HUDEP-2 (cell line): ENCODE data around the gene CRBN.

ENCODE experiments used
- DNase-seq, 76 experiments: peaks; one replicate each; lab custom pipeline; 2025; ENCODE audit not compliant: unreplicated experiment in 76 of 76; lab: John Stamatoyannopoulos, UW

Gene CRBN

GRCh38 chr3:3177861-3178497 lies 1.5 kb downstream of the CRBN start:
- peak in 12 of 76 experiments; percentile 1 to 30 (median 8) for DNase-seq

- no peak for DNase-seq
Measured at GRCh38 chr3:3172627-3173026, 6.9 kb downstream of the CRBN start.

GRCh38 chr3:3170998-3171397 lies 8.5 kb downstream of the CRBN start:
- DNase-seq: peak in 8 of 76 experiments; percentile 1 to 29 (median 18)

DNA sequence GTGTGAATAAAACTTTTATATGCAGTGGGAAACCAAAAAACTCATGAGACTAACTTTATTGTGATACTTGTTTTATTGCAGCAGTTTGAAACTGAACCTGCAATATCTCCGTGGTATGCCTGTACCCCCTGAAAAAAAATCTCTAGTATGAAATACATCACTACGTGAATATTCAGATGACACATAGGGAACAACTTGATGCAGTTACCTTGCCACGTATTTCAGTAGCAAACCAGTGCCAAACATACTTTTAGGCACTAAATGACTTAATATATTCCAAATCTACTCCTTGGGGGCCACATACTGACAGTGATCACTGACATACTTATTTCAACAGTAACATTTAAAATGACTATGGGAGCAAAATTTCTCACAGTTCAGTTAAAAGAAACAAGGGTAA lies 13.8 kb downstream of the CRBN start:
- DNase-seq: no peak

- DNase-seq: no peak
Measured at GRCh38 chr3:3165241-3165640, 14.2 kb downstream of the CRBN start.

DNA sequence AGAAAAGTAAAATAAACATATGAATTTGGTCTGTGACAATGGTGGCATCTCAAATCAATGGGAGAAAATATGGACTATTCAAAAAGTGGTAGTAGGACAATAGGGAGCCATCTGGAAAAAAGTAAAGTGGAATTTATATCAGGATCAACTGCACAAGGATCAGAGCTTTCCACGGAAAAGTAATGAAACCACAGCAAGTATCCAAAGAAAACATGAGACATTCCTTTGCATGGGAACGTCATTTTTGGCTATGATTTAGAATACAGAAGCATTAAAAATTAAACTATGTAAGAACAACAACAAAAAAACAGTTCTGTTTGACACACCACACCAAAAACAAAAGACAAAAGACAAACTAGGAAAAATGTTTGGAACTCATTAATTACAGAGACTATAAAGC lies 18.7 kb downstream of the CRBN start:
- no peak for DNase-seq

- DNase-seq: no peak
Measured at GRCh38 chr3:3157484-3157883, 22.0 kb downstream of the CRBN start.

DNA sequence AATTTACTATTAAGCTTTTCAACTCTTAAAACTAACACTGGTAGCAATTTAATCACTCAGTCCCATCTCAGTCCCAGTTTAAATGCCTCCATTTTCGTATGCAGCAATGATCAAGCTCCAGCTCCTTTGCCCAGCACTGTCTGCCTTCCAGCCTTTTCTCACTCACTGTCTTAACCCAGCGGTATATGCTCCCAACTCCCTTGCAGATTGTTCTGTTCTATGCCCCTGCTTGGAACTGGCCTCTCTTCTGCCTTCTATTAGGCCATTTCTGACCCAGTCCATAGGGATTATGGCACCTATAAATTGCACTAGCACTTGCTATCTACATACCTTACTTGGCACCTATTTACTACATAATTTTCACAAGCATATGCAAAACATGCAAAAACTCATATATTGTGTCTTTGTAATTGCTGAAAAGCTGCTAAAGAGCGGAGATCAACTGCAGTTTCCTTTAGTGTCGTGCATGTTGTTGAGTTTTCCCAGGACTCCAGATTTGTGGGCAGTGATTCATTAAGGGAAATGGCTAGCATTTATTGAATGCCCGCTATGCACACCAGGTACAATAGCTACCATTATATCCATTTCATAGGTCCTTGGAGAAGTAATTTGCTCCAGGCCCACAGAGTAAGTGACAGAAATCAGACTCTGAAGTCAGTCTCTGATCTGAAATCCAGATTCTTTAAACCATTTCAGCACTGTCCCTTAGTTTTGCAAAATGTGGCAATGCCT lies 24.4 kb downstream of the CRBN start:
- DNase-seq: no peak

DNA sequence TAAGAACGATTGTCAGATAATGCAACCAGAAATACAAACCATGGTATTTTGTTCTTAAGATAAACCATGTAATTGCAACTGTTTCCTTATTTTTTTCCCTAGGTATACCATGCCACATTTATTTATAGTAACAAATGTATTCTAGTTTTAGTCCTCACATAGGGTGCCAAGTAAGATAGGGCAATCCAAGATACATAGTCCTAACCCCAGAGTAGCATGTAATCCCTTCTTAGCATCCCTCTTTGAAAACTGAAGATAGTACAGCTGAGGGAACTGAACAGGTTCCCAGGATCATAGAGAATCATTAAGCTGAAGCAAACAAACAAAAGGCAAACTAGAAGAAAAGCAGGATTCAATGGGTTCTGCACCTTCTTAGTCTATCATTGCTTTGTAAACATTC lies 28.0 kb downstream of the CRBN start:
- DNase-seq: no peak

- DNase-seq: no peak
Measured at GRCh38 chr3:3149560-3149959, 29.9 kb downstream of the CRBN start.

DNA sequence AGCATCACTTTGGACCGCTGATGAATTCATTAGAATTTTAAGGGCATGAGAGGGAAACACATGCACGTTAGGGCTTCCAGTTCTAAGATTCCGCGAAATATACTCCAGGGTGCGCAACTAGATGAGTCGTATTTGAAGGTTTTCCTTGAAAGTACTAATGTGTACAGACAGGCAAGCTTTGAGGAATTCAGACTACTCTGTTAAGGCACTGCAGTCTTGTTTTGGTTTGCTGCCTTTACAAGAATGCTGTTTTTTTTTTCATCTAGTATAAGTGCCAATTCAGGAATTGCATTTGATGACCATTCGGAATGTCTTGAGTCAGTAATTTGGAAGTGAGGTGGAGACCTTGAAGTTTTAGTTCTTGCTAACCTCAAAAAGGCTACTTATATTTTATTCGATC lies 33.7 kb downstream of the CRBN start:
- no peak for DNase-seq

DNA sequence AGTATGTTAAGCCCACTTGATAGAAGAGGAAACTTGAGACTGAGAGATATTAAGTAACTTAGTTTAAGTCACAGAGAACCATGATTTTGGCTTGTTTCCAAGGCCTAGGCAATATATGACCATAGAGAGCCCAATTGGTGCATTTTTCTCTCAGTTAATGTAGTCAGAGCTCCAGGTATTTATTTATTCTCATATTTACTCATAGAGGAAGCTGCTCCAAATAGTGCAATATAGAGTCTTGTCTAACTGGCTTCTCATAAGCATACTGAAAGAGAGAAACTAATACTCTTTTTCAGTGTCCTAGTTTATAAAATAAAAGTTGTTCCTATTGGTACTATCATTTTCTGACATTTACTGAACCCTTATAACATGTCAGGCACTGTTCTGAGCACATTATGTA lies 37.6 kb downstream of the CRBN start:
- DNase-seq: no peak

GRCh38 chr3:3137526-3137925 lies 42.0 kb downstream of the CRBN start:
- DNase-seq: no peak

DNA sequence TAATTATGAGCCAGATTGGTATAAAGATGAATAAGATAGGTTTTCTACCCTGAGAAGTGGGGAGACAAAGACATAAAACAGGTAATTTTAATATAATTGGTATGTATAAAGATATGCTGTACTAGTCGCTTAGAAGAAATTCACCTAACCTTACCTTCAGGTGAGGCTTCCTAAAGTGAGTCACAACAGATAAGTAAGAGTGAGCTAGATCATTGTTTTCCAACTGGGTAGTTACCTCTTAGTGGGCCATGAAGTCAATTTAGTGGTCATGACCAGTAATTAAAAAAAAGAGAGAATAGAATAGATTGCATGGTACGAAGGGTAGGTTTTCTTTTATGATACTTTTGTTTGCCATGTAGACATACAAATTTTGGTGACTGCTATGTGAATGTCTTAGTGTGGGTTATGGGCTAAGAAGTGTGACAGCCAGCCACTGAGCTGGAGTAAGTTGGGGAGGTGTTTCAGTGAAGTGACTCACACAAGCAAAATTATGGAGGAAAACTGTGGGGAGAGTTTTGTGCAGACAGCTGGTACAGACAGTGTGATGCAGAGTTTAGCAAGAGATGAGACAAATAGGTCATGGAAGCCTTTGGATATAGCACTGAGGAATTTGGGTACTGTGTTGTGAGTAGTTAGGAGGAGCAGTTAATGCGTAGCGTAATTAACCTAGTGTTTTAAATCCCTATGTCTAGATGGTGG lies 44.6 kb downstream of the CRBN start:
- DNase-seq: no peak

DNA sequence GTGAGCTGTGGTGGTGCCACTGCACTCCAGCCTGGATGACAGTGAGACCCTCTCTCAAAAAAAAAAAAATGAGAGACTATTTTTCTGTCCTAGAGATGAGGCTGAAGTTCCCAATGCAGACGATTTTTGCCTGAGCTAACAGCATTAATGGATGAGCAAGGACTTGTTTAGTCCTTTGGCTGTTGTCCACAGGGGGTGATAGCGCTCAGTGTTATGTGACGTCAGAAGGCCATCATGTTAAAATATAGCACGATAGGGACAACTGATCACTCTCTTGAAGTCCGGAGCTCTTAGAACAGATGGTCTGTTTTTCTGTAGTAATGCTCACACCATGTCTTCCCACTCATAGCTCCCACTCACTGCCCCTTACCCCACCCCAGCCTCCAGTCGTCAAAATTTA lies 46.0 kb downstream of the CRBN start:
- DNase-seq: no peak

DNA sequence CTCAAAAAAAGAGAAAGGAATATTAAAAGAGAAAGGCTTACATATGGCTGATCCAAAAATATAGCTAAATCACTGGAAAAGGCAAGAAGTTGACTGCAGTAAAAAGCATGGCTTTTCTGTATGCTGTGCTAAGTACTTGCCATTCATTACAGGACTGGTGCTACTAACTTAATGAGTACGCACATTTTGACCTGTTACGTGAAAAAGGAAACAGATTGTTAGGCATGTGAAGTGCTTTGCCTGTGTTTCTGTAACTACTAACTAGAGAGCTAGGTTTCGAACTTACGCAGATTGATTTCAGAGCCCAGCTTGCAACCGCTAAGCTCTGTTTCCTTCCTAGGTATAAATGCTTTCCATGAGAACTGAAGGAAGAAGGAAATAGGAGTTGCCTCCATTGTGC lies 49.9 kb downstream of the CRBN start:
- DNase-seq: no peak

DNA sequence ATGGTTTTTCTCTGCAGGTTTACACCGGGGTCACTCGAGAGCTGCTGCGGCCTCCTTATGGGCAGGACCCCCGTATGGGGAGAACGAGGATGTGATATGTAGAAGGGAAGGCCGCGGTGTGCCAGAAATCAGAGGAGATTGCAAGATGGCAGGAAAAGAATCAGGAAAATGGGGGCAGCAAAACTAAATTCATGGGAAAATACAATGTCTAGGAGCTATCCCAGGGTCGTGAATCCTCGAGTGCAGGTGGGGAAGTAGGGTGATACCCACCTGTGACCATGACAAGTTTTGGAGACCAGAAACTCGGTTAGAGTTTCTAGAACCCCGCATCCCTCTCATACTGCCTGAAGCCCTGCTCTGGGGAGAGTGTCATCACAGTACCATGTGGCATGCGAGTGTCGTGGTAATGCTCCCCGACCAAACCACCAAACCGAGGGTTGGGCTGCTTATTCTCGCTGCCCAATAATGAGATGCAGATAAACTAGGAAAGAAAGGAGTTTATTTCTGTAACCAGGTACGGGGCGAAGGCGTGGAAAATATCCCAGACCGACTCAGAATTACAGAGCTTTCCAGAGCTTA lies 52.0 kb downstream of the CRBN start:
- DNase-seq: peak in 23 of 76 experiments; percentile 1 to 46 (median 12)

DNA sequence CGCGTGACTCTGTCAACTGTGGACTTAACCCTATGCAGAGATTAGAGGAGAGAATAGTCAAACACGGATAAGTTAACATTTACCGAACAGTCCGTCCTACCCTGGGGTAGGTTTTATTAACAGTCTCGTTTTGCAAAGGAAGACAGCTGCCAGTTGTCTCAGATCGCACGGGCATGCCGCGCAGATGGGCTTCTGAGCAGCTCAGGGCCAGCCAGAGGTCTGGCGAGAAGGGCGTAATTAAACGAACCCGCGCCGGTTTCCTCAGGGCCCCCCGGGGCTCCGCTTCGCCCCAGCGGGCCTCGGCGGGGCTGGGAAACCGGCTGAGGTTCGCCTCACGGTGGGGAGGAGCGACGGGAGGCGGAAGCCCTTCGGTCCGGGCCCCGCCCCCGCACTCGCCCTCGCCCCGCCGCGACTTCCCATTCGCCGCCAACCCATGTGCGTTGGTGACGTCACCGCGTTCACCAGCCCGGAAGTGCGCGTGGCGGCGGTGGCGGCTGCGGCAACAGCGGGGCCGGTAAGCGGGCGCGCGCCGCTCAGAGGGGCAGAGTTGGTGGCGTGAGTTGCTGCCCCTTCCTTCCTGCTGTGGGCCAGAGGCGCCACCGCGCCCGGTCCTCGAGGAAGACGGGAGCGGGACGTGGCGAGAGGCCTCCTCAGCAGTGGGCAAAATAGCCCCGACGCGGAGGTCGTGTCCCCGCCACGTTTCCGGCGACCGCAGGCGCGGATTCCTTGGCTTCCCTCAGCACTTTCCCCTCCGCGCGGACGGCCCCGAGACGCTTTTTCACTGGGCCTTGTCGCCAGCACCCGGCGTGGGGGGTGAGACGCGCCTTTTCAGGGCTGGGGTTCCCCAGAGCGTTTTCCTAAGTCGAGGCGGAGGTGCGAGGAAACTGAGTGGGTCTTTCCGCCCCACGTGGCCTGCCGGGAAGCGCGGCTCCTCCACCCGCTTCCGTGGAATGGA lies 52.7 kb downstream of the CRBN start, which contains the start of gene TRNT1:
TSS of gene TRNT1 (plus strand) at position 464 of the 955 bp plus-strand sequence. CDS start 2,101 bp downstream, outside the sequence.
- DNase-seq: peak in 75 of 76 experiments; percentile 15 to 93 (median 85)

DNA sequence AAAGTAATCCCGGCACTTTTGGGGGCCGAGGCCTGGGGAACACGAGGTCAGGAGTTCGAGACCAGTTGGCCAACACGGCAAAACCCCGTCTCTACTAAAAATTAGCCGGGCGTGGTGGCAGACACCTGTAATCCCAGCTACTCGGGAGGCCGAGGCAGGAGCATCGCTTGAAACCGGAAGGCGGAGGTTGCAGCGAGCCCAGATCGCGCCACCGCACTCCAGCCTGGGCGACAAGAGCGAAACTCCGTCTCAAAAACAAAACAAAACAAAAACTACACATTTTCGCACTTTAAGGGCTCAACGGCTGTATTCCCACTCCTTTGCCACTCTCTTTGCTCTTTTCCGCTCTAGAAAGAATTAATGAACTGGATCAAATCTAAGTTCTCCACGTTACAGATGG lies 53.5 kb downstream of the CRBN start:
- no peak for DNase-seq

DNA sequence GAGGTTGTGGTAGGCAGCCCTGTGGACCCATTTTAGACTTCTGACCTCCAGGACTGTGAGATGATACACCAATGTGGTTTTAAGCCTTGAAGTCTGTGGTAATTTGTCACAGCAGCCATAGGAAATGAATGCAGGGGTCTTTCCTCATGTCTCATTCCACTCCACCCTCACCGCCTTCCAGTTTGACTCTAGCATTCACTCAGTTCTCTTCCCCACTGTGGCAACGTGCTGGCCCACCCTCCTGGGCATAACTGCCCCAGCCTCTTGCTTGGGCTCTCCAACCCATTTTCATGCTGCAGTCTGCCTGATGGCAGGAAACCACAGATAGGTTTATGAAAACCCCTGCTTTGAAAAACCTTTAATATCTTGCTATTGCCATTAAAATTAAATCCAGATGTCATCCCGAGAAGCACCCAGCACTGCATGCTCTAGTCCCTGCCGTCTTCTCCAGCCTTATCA lies 60.1 kb downstream of the CRBN start:
- DNase-seq: no peak
